NT2/D1 (cell line): ENCODE results near the gene EIF3I.

Experiments
- SUZ12 ChIP-seq: IDR thresholded peaks from 2 replicates; pipeline ENCODE4 v1.6.1; 2011; ENCODE audit not compliant: insufficient read length, insufficient read depth; ENCODE audit errors: extremely low read depth
- YY1 ChIP-seq: IDR thresholded peaks from 2 replicates; pipeline ENCODE4 v1.6.1; 2011; ENCODE audit not compliant: insufficient read length, insufficient read depth
- ZNF274 ChIP-seq: IDR thresholded peaks from 2 replicates; pipeline ENCODE4 v1.6.1; 2011; ENCODE audit warnings: mild to moderate bottlenecking, low read depth, low read length

GRCh38 chr1:32241001-32241763, 19.0 kb downstream of the EIF3I start:
- TF ChIP-seq YY1 = no peak
- no peak for TF ChIP-seq ZNF274
- no peak for TF ChIP-seq SUZ12
